ENCODE measurements around the gene MYL7. TPM values are rescaled to one million over a fixed set of nuclear protein-coding genes. Genes with fewer than 3 reads are reported as not detected.

Gene MYL7
- total RNA-seq, 4 donors from 2014 or later, result not detected

- H3K9me3 ChIP-seq, result no peaks in the 10 kb centered on the region
- intact Hi-C loops (cut with DNase I), result no loop called here
- no peak overlapping the region for H3K27ac ChIP-seq
- no peak for TF ChIP-seq CTCF (IDR thresholded peaks at IDR 0.05)
- no peak overlapping the region for H3K4me3 ChIP-seq
- no peak for DNase-seq
- 78% methylated on average over 4 of the region's 4 CpGs; no CpG with 5 or more reads in 1 of the 2 donors for WGBS, 2 donors
- H3K4me1 ChIP-seq, result no peaks in the 10 kb centered on the region
- H3K27me3 ChIP-seq, result no peaks in the 10 kb centered on the region
- H3K36me3 ChIP-seq, result no peaks in the 10 kb centered on the region
Measured at GRCh38 chr7:44156453-44157010, 15.4 kb upstream of the MYL7 start.

- TF ChIP-seq CTCF (IDR thresholded peaks at IDR 0.05) (no peak), POLR2A (IDR thresholded peaks at IDR 0.05) (no peak)
- no peak overlapping the region for H3K4me3 ChIP-seq
- no peak for DNase-seq
- peaks cover 0 to 6% (median 0%) of the 10 kb centered on the region in 3 donors for H3K4me1 ChIP-seq
- intact Hi-C loops (cut with DNase I), result no loop called here
- H3K9me3 ChIP-seq, result no peaks in the 10 kb centered on the region
- H3K27me3 ChIP-seq, result no peaks in the 10 kb centered on the region
- WGBS, 2 donors, result 70 to 88% methylated on average over 3 to 7 of the region's 8 CpGs
- no peak overlapping the region for H3K27ac ChIP-seq
- H3K36me3 ChIP-seq, result no peaks in the 10 kb centered on the region
Measured at GRCh38 chr7:44155191-44156185, 14.4 kb upstream of the MYL7 start.

- peaks cover 0 to 12% (median 0%) of the 10 kb centered on the region in 3 donors for H3K4me1 ChIP-seq
- H3K27ac ChIP-seq, result no peak overlapping the region
- no peak for DNase-seq
- no peaks in the 10 kb centered on the region for H3K27me3 ChIP-seq
- H3K36me3 ChIP-seq, result no peaks in the 10 kb centered on the region
- intact Hi-C loops (cut with DNase I), result no loop called here
- WGBS, 2 donors, result 63 to 68% methylated on average over 3 of the region's 3 CpGs
- no peak overlapping the region for H3K4me3 ChIP-seq
- TF ChIP-seq CTCF (IDR thresholded peaks at IDR 0.05) (no peak), POLR2A (IDR thresholded peaks at IDR 0.05) (no peak)
- H3K9me3 ChIP-seq, result no peaks in the 10 kb centered on the region
Measured at GRCh38 chr7:44154703-44155102, 13.6 kb upstream of the MYL7 start.

GRCh38 chr7:44153948-44154335 is 12.8 kb upstream of the MYL7 start:
- TF ChIP-seq CTCF (IDR thresholded peaks at IDR 0.05), result no peak
- TF ChIP-seq POLR2A (IDR thresholded peaks at IDR 0.05), result no peak
- Histone ChIP-seq H3K9me3 (no peaks in the 10 kb centered on the region), H3K36me3 (no peaks in the 10 kb centered on the region), H3K27me3 (no peaks in the 10 kb centered on the region), H3K4me3 (no peak overlapping the region), H3K27ac (no peak overlapping the region), H3K4me1 (peaks cover 0 to 12% (median 0%) of the 10 kb centered on the region in 3 donors)
- WGBS, 2 donors, result 74 to 92% methylated on average over 5 of the region's 5 CpGs
- intact Hi-C loops (cut with DNase I), result no loop called here
- no peak for DNase-seq

Data from esophagus squamous epithelium (tissue), 5 donors.